Activated naive CD4-positive, alpha-beta T cell treated with anti-CD3 and anti-CD28 coated beads, Interleukin-2, amount 50 U/mL, for 24 hours (primary cell): ENCODE results near the gene ACCSL.

Source experiments
- H3K27ac Mint-ChIP-seq: one replicate; pipeline ENCODE4 v1.8.0; 2021; ENCODE audit warnings: mild to moderate bottlenecking, mixed read lengths
- H3K27me3 Mint-ChIP-seq: one replicate; pipeline ENCODE4 v1.8.0; 2021; ENCODE audit warnings: mixed read lengths
- H3K36me3 Mint-ChIP-seq: one replicate; pipeline ENCODE4 v1.8.0; 2021; ENCODE audit warnings: mixed read lengths
- H3K4me1 Mint-ChIP-seq: one replicate; pipeline ENCODE4 v1.8.0; 2021; ENCODE audit warnings: mixed read lengths
- H3K4me3 Mint-ChIP-seq: one replicate; pipeline ENCODE4 v1.8.0; 2021; ENCODE audit warnings: mild to moderate bottlenecking, mixed read lengths
- H3K9me3 Mint-ChIP-seq: one replicate; pipeline ENCODE4 v1.8.0; 2021; ENCODE audit warnings: mixed read lengths

Gene ACCSL

DNA sequence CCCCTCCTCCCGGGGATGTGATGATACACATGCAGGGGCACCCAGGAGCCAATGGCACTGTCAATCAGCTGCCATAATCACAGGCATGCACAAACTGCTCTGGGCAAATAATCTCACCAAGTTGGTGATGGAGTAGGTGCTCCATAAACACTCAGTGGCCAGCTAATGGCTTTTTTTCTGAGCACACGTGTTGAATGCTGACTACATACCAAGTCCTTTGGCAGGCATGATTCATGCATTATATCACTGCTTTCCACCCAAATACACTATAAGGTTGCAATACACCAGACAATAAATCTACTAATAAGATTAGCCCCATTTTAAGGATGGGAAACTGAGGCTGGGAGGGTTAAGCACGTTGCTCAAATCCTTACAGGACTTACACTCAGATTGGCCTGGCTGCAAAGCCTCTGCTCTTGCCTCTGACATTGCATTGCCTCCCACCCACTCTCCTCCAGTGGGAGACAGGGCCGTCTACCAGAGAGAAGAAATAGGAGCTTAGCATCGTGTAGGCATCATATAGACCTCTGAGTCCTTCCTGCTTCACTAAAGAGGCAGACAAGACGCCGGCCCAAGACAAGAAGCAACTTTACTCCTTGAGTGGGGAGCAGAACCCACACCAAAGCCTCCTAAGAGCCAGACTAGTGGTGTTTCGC lies 32.7 kb upstream of the ACCSL start:
- Mint-ChIP-seq H3K27ac (no peak overlapping the region), H3K36me3 (no peaks in the 10 kb centered on the region), H3K27me3 (no peaks in the 10 kb centered on the region), H3K4me3 (no peak overlapping the region), H3K9me3 (no peaks in the 10 kb centered on the region), H3K4me1 (no peaks in the 10 kb centered on the region)

DNA sequence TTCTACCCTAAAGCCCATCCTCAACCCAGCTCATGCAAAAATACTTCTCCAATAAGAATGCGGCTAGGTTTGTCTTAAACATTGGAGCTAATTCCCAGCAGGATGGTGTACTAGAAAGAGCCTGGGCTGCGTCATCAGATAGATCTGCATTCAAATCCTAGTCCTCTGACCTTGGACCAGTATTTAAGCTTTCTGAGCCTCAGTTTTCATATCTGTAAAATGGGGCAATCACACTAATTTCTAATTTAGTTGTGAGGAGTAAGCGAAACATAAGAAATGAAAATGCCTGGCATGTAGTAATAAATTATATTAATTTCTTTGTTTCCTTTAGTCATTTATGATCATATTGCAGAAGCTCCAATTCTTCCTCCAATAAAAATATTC lies 32.2 kb upstream of the ACCSL start:
- Mint-ChIP-seq H3K9me3 (no peaks in the 10 kb centered on the region), H3K4me1 (no peaks in the 10 kb centered on the region), H3K36me3 (no peaks in the 10 kb centered on the region), H3K27me3 (no peaks in the 10 kb centered on the region), H3K27ac (no peak overlapping the region), H3K4me3 (no peak overlapping the region)

DNA sequence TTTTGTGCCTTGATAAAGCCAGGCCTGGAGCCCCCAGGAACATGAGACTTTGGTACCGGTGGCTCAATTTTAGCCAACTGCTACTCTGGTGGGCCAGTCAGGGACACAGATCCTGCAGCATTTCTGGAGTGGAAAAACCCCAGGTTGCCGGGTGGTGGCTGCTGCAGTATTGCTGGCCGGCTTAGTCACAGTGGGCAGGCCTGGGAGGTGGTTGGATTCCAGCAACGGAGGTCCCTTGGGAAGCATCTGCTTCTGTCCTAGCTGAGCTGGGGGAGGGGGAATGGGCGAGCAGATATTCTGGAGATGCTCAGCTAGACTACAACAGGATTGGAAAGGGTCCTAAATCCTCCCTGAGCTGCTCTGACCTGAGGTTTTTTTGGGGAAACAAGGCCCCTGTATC lies 31.6 kb upstream of the ACCSL start:
- no peaks in the 10 kb centered on the region for H3K36me3 Mint-ChIP-seq
- H3K4me1 Mint-ChIP-seq, result no peaks in the 10 kb centered on the region
- no peak overlapping the region for H3K27ac Mint-ChIP-seq
- H3K27me3 Mint-ChIP-seq, result peaks cover 1% of the 10 kb centered on the region
- H3K4me3 Mint-ChIP-seq, result no peak overlapping the region
- peaks cover 5% of the 10 kb centered on the region for H3K9me3 Mint-ChIP-seq

DNA sequence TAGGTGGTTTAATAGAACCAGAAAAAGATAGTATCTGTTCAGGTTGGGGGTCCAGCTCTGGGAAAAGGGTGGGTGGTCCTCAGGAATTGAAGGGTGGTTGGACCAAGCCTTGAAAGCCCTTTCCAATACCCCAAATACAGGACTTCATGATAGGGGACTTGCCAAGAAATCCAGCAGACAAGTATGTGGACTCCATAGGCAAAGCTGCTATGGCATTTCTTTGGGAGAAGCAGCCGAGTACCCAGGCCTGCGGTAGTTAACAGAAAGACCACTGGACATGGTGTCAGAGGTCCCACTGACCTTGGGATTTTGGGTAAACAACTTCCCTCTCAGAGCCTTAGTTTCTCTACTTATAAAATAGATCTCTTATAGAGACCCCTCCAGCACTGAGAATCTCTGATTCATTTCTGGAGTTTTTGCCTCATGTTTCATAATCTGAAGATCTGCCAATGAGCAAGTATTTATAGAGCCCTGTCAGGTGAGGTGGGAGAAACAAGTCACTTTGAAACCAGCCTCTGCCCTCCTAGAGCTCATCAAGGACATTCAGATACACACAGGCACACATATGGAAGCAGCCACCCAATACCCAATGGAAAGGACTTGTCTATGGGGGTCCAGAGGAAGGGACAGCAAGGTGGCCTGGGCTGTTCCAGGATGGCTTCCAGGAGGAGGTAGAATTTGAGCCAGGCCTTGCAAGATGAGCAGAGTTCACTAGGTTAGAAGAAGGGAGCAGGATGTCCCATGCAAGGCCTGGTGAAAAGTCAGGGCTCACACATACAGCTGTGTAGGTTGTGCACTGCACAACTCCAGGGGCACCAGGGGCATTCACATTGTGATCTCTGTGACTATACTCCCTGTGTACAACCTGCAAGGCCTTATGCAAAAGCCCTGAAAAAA lies 31.0 kb upstream of the ACCSL start:
- Mint-ChIP-seq H3K36me3 (no peaks in the 10 kb centered on the region), H3K4me3 (no peak overlapping the region), H3K27ac (no peak overlapping the region), H3K9me3 (peaks cover 5% of the 10 kb centered on the region), H3K27me3 (peaks cover 1% of the 10 kb centered on the region), H3K4me1 (no peaks in the 10 kb centered on the region)

DNA sequence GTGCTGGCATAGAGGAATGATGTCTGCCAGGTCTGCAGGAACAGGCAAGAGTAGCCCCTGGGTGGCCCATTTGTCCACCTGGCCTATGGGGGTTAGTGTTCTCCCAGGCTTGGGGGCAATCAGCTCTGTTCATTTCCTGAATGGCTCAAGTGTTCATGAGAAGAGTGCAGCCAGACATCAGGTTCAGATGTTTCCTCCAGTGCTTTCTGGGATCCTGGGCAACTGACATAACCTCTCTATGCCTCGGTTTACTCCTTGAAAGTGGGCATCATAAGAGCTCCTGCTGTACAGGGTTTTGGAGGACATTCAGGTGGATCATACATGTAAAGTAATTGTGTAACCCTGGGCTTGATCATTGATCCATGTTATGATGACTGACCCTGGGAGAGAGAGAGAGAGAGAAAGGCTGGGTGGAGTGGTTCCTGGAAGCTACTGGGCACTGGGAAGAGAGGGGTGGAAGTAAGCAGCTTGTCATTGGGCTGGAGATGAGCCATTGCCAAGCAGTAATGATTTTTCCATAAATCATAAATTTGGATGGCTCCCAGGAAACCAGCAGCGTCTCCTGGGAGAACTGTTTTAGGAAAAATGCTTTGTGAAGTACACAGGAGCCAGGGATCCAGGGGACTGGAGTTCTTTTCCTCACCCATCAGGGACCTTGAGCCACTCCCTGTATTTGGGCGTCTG lies 30.2 kb upstream of the ACCSL start:
- no peak overlapping the region for H3K27ac Mint-ChIP-seq
- no peaks in the 10 kb centered on the region for H3K4me1 Mint-ChIP-seq
- no peak overlapping the region for H3K4me3 Mint-ChIP-seq
- peaks cover 4% of the 10 kb centered on the region for H3K27me3 Mint-ChIP-seq
- no peaks in the 10 kb centered on the region for H3K36me3 Mint-ChIP-seq
- peaks cover 7% of the 10 kb centered on the region for H3K9me3 Mint-ChIP-seq

DNA sequence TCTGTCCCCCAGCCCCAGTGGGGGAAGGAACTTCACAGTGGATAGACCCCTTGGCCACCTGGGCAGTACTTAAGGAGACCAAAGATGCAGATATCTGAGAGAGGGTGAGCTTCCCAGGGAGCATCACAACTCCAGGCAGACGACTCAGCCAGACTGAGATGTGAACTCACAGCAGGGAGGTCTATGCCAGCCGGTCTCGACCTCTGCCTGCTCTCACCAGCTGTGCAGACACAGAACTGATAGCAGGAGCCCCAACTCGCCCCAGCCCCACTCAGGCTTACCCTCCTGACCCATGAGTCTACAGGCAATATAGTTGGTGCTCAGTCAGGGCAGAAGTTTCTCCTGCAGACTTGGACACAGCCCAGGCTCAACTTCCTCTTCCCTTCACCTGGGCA lies 29.7 kb upstream of the ACCSL start:
- H3K27ac Mint-ChIP-seq, result no peak overlapping the region
- peaks cover 5% of the 10 kb centered on the region for H3K27me3 Mint-ChIP-seq
- no peaks in the 10 kb centered on the region for H3K4me1 Mint-ChIP-seq
- no peak overlapping the region for H3K4me3 Mint-ChIP-seq
- no peaks in the 10 kb centered on the region for H3K36me3 Mint-ChIP-seq
- H3K9me3 Mint-ChIP-seq, result peaks cover 9% of the 10 kb centered on the region

DNA sequence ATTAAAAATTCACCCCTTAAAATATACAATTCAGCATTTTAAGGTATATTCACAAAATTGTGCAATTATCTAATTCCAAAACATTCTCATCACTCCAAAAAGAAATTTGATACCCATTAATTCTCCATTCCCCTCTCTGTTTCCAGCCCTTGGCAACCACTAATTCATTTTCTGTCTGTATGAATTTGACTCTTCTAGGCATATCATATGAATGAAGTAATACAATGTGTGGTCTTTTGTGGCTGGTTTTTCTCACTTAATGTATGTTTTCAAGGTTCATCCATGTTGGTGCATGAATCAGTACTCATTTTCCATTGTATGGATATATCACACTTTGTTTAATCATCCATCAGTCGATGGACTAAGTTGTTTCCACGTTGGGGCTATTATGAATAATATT lies 29.0 kb upstream of the ACCSL start:
- H3K27ac Mint-ChIP-seq, result no peak overlapping the region
- H3K27me3 Mint-ChIP-seq, result peaks cover 7% of the 10 kb centered on the region
- H3K36me3 Mint-ChIP-seq, result peaks cover 2% of the 10 kb centered on the region
- H3K4me1 Mint-ChIP-seq, result no peaks in the 10 kb centered on the region
- no peak overlapping the region for H3K4me3 Mint-ChIP-seq
- H3K9me3 Mint-ChIP-seq, result peaks cover 9% of the 10 kb centered on the region

DNA sequence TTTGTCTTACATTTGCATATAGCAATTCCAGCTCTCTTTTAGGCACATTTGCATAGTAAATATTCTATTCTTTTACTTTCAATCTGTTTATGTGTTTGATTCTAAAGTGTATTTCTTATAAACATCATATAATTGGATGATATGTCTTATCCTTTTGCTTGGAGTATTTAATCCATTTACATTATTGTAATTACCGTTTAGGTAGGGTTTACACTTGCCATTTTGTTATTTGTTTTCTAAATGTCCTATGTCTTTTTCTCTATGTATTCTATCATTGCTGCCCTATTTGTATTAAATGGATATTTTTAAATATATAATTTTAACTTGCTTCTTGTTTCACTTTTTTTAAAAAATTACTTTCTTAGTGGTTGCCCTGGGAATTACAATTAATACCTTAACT lies 22.8 kb upstream of the ACCSL start:
- Mint-ChIP-seq H3K36me3 (peaks cover 2% of the 10 kb centered on the region), H3K27ac (no peak overlapping the region), H3K9me3 (peaks cover 16% of the 10 kb centered on the region), H3K4me1 (no peaks in the 10 kb centered on the region), H3K27me3 (peaks cover 18% of the 10 kb centered on the region), H3K4me3 (no peak overlapping the region)

DNA sequence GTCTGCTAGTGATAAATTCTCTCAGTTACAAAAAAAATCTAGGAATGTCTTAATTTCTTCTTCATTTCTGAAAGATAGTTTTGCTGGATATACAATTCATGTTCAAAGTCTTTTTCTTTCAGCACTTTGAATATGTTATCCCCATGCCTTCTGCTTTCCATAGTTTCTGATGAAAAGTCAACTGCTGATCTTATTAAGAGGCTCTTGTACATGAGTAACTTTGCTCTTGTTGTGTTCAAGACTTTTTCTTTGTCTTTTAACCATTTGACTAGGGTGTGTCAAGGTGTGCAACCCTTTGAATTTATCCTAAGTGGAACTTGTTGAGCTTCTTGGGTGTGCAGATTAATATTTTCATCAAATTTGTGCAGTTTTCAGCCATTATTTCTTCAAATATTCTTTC lies 22.1 kb upstream of the ACCSL start:
- H3K27ac Mint-ChIP-seq, result no peak overlapping the region
- H3K4me3 Mint-ChIP-seq, result no peak overlapping the region
- no peaks in the 10 kb centered on the region for H3K4me1 Mint-ChIP-seq
- H3K27me3 Mint-ChIP-seq, result peaks cover 19% of the 10 kb centered on the region
- peaks cover 16% of the 10 kb centered on the region for H3K9me3 Mint-ChIP-seq
- peaks cover 2% of the 10 kb centered on the region for H3K36me3 Mint-ChIP-seq

DNA sequence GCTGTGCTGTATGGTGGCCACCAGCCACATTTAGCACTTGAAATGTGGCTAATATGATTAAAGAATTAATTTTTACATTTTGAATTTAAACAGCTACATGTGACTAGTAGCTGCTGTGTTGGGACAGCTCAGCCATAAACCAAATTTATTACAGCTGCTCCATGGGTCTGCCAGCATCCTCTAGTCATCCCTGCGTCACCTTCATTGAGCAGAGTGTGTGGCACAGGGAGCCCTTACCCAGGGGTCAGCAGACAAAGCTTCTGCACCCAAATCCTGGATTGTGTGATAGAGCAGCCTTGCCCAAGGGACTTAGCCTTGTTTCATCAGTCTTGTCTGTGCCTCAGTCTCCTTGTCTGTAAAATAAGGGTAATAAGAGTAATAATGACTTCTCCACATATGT lies 19.4 kb upstream of the ACCSL start:
- Mint-ChIP-seq H3K27me3 (peaks cover 15% of the 10 kb centered on the region), H3K27ac (no peak overlapping the region)

DNA sequence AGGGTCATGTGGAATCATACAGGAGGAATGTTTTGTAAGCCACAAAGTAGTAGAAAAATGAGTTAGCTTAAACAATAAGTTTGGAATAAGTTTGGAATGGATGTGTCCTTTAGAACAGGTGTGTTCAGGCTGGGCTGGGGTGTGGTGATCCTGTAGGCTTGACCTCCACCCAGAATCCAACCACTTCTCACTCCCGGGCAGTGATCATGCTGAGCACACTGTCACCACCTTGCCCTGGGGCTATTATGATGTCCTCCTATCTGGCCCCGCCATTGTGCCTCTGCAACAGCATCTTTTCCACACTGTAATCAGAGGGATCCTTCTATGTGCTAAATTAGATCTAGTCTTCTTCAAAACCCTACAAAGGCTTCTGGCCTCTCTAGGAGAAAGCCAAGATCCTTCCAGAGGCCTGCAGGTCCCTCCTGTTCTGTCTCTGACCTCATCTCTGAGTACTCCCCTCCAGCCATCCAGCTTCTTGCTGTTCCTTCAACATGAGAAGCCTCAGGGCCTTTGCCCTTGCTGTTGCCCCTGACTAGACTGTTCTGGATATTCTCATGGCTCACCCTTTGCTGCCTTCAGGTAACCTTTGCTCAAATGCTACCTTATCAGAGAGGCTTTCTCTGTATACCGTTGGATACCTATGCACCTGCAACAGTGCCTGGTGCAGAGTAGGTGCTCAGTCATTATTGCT lies 18.8 kb upstream of the ACCSL start:
- Mint-ChIP-seq H3K4me3 (no peak overlapping the region), H3K27me3 (peaks cover 15% of the 10 kb centered on the region), H3K27ac (no peak overlapping the region), H3K4me1 (no peaks in the 10 kb centered on the region), H3K36me3 (no peaks in the 10 kb centered on the region), H3K9me3 (peaks cover 7% of the 10 kb centered on the region)

More for the DNA sequence above, 19.4 kb upstream of the ACCSL start:
- Mint-ChIP-seq H3K36me3 (no peaks in the 10 kb centered on the region), H3K4me1 (no peaks in the 10 kb centered on the region), H3K9me3 (peaks cover 7% of the 10 kb centered on the region), H3K4me3 (no peak overlapping the region)

DNA sequence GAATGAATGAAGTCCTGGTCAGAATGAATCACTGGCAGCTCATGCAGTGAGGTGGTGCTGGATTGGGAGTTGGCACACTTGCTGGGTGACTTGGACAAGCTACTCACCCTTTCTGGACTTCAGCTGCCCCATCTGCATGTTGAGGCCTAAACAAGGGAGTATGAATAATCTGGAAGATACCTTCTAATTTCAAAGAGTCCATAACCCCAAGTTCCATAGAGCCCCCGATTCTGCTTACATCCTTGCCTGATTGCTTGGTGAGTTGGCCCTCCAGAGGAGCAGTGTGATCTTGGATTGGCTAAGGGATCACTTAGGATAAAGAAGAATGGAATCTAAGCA lies 18.3 kb upstream of the ACCSL start:
- Mint-ChIP-seq H3K9me3 (peaks cover 7% of the 10 kb centered on the region), H3K4me1 (no peaks in the 10 kb centered on the region), H3K4me3 (no peak overlapping the region), H3K27me3 (peaks cover 15% of the 10 kb centered on the region), H3K27ac (no peak overlapping the region), H3K36me3 (no peaks in the 10 kb centered on the region)

DNA sequence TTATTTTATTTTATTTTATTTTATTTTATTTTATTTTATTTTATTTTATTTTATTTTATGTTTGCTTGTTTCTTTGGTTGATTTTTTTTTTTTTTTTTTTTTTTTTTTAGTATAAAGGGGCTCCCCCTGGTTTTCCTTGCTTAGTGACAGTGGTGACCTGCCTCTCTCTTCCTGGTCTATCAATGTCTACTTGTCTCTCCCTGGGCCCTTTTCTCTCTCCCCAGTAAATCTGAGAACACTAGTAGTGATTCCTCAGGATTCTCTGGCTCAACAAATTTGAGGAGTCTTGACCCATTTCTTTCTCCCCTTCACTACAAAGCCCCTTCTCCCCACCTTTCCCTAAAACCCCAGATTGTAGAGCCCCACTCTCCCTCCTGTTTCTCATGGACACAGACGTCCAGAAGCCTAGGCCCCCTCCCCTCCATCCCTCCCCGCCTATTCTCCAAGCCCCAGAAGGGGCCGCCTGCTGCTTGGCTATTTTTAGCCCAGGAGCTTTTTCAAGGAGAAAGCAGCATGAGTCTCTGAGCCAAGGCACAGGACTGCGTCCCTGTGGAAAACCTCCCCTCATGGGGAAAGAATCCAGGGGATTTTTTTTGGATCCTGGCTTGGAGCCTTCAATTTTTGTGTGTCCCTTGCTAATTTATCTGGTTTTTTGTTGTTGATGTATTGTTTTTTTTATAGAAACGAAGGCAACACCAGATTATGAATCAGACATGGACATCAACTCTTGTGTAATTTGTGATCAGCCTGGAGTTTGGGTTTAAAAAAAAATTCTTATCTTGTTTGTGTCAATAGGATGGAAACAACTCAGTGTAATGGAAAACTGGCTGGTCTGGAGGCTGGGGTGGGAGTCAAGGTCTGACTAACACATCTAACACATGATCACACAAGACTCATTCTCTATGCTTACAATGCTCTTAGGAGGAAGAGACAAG lies 17.5 kb upstream of the ACCSL start:
- Mint-ChIP-seq H3K36me3 (no peaks in the 10 kb centered on the region), H3K27me3 (peaks cover 15% of the 10 kb centered on the region), H3K4me1 (no peaks in the 10 kb centered on the region), H3K4me3 (no peak overlapping the region), H3K9me3 (peaks cover 7% of the 10 kb centered on the region), H3K27ac (no peak overlapping the region)

DNA sequence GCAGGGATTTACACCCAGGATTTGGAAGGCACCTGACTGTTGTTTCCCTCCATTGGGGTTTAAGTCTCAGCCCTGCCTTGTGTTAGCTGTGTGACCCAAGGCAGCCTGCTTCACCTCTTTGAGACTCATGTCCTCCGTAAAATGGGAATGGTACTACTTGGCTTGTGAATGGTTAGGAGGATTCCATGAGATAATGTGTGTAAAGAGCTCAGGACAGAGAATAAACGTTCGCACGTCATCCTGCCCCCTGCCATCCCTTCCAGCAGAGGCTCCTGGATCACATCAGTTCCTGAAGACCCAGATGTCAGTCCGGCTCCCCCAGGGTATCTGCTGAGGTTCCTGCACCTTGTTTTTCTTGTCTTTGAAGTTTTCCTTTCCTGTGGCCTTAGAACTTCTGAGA lies 16.8 kb upstream of the ACCSL start:
- Mint-ChIP-seq H3K9me3 (peaks cover 4% of the 10 kb centered on the region), H3K27ac (no peak overlapping the region), H3K4me1 (no peaks in the 10 kb centered on the region), H3K4me3 (no peak overlapping the region), H3K36me3 (no peaks in the 10 kb centered on the region), H3K27me3 (peaks cover 14% of the 10 kb centered on the region)

DNA sequence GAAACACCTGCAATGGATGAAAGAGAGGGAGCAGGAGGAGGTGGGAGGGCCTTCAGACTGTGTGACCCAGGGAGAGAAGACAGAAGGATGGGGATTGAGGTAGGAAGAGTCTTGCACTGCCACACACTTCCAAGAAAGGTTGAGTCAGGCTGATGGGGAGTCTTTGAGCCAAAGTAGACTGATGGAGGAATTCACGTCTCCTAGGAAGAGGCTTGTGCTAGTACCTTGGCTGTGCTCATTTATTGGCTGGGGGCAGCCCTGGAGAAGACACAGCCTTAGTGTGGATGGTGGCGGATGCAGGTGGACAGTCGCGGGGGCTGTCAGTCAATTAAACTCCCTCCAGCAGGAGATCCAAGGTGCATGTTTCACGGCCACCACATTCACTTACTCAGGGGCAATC lies 16.2 kb upstream of the ACCSL start:
- Mint-ChIP-seq H3K4me1 (no peaks in the 10 kb centered on the region), H3K4me3 (no peak overlapping the region), H3K9me3 (no peaks in the 10 kb centered on the region), H3K27me3 (peaks cover 10% of the 10 kb centered on the region), H3K27ac (no peak overlapping the region), H3K36me3 (no peaks in the 10 kb centered on the region)
